GM23248 (cell line): ENCODE measurements around the gene ASB1. TPM values are rescaled to one million over a fixed set of nuclear protein-coding genes. Genes with fewer than 3 reads are reported as not detected.
"Not testable (repeated sequence)": the region's sequence is repeated elsewhere in the genome, so short reads cannot be mapped to it uniquely, and the experiment has no call there.

Source experiments
- DNase-seq: peaks from one replicate; pipeline ENCODE4 v3.0.0-alpha.2; 2015
- H2AFZ ChIP-seq: fragments of 200-600 bp; sonication (generic); 2 replicates; pipeline ENCODE4 v1.6.1; 2016; ENCODE audit warnings: antibody characterized with exemption
- H3F3A ChIP-seq: fragments of 200-600 bp; sonication (generic); 2 replicates; pipeline ENCODE4 v1.6.1; 2016; ENCODE audit warnings: mild to moderate bottlenecking, antibody characterized with exemption, mixed run types; ENCODE audit not compliant: insufficient read depth
- H3K27ac ChIP-seq: fragments of 200-600 bp; sonication (generic); 2 replicates; pipeline ENCODE4 v1.5.1; 2016; ENCODE audit warnings: mild to moderate bottlenecking
- H3K27me3 ChIP-seq: fragments of 200-600 bp; sonication (generic); replicated peaks from 2 replicates; pipeline ENCODE4 v1.6.1; 2016; ENCODE audit warnings: mild to moderate bottlenecking; ENCODE audit not compliant: insufficient read depth
- H3K36me3 ChIP-seq: fragments of 200-600 bp; sonication (generic); 2 replicates; pipeline ENCODE4 v1.6.1; 2016; ENCODE audit warnings: low read depth, mild to moderate bottlenecking
- H3K4me1 ChIP-seq: fragments of 200-600 bp; sonication (generic); 2 replicates; pipeline ENCODE4 v1.6.1; 2016; ENCODE audit warnings: mild to moderate bottlenecking; ENCODE audit not compliant: insufficient read depth
- H3K4me2 ChIP-seq: fragments of 200-600 bp; sonication (generic); one replicate; pipeline ENCODE4 v1.6.1; 2016; ENCODE audit warnings: mild to moderate bottlenecking; ENCODE audit not compliant: unreplicated experiment
- H3K4me3 ChIP-seq: fragments of 200-600 bp; sonication (generic); 2 replicates; pipeline ENCODE4 v1.5.1; 2016; ENCODE audit warnings: mild to moderate bottlenecking
- H3K79me2 ChIP-seq: fragments of 200-600 bp; sonication (generic); 2 replicates; pipeline ENCODE4 v1.6.1; 2016; ENCODE audit warnings: mild to moderate bottlenecking; ENCODE audit not compliant: insufficient read depth
- H3K9ac ChIP-seq: fragments of 200-600 bp; sonication (generic); 2 replicates; pipeline ENCODE4 v1.6.1; 2016; ENCODE audit warnings: mild to moderate bottlenecking
- H3K9me2 ChIP-seq: fragments of 200-600 bp; sonication (generic); 2 replicates; pipeline ENCODE4 v1.6.1; 2016; ENCODE audit warnings: mixed run types, mild to moderate bottlenecking, moderate library complexity; ENCODE audit not compliant: insufficient read depth
- H3K9me3 ChIP-seq: fragments of 200-600 bp; sonication (generic); one replicate; pipeline ENCODE4 v1.6.1; 2017; ENCODE audit warnings: low read depth
- H4K20me1 ChIP-seq: fragments of 200-600 bp; sonication (generic); 2 replicates; pipeline ENCODE4 v1.6.0; 2016; ENCODE audit not compliant: insufficient read depth
- EZH2 ChIP-seq: fragments of 200-600 bp; sonication (generic); IDR thresholded peaks from 2 replicates; pipeline ENCODE4 v1.6.1; 2018; ENCODE audit warnings: antibody characterized with exemption, mild to moderate bottlenecking; ENCODE audit not compliant: insufficient read depth, poor library complexity, severe bottlenecking
- EZH2phosphoT487 ChIP-seq: fragments of 200-600 bp; sonication (generic); IDR thresholded peaks from 2 replicates; pipeline ENCODE4 v1.6.1; 2018; ENCODE audit warnings: antibody characterized with exemption, moderate library complexity, mild to moderate bottlenecking, low read depth; ENCODE audit not compliant: insufficient read depth
- WGBS, 2 experiments: methylation state at CpG; one replicate each; pipeline ENCODE4 v1.1.6; 2015 to 2017; ENCODE audit warnings: low lambda C conversion rate in 2 of 2, low coverage in 1 of 2; ENCODE audit errors: missing lambda C conversion rate in 2 of 2; 5-methylcytosine and 5-hydroxymethylcytosine counted together
- in situ Hi-C: fragments of 300-500 bp; cut with MboI; formaldehyde crosslinking; loops from 2 replicates; pipeline ENCODE4 v1.15.0; 2020
- polyA plus RNA-seq: library from polyadenylated mRNA; unstranded; fragments of >200 nt; fragmentation: Nextera tagmentation; extraction: Ambion mirVana; gene quantifications from 2 replicates; pipeline ENCODE4 v1.2.1, GENCODE V29; 2016
- total RNA-seq: library from RNA; depleted of rRNA; stranded (reverse); fragments of >200 nt; shearing (Covaris generic); gene quantifications from 2 replicates; pipeline ENCODE4 v1.2.3, GENCODE V29; 2014

The ASB1 gene
- total and polyA plus RNA-seq, 2 experiments from 2014 or later = 35.3 to 35.5 TPM

GRCh38 chr2:238404406-238405216, 22.1 kb upstream of the ASB1 start:
- Histone ChIP-seq H4K20me1 (no peaks in the 10 kb centered on the region), H3K27me3 (no peaks in the 10 kb centered on the region), H3K36me3 (no peaks in the 10 kb centered on the region), H2AFZ (no peak overlapping the region), H3K79me2 (no peaks in the 10 kb centered on the region), H3K9me2 (no peaks in the 10 kb centered on the region), H3F3A (peaks cover 5% of the 10 kb centered on the region; the same call in 1 of the 2 replicates), H3K27ac (no peak overlapping the region), H3K4me1 (no peaks in the 10 kb centered on the region), H3K4me2 (no peak overlapping the region), H3K9ac (no peak overlapping the region), H3K9me3 (no peaks in the 10 kb centered on the region), H3K4me3 (no peak overlapping the region)
- 88% methylated on average over 19 of the region's 19 CpGs for WGBS, 2 experiments
- DNase-seq = no peak
- in situ Hi-C loops = no loop called here
- TF ChIP-seq EZH2 = no peak
- TF ChIP-seq EZH2phosphoT487 = no peak

DNA sequence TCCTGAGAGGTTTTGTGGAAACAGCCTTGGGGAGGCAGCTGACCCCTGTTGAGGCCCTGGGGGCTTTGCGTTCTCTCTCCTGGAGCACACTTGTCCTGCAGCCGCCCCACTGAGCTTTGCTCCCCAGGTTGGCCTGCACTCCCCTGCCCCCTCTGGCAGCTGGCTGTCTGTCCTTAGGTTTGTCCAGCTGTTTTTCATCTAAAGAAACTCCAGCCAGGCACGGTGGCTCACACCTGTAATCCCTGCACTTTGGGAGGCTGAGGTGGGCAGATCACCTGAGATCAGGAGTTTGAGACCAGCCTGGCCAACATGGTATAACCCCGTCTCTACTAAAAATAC, 21.5 kb upstream of the ASB1 start:
- H3K4me2 ChIP-seq, H4K20me1 ChIP-seq, H3K9me2 ChIP-seq, H3K9me3 ChIP-seq, H3F3A ChIP-seq, in situ Hi-C loops, H3K4me3 ChIP-seq, DNase-seq, H3K4me1 ChIP-seq, H2AFZ ChIP-seq, H3K27me3 ChIP-seq, H3K9ac ChIP-seq, H3K27ac ChIP-seq, H3K36me3 ChIP-seq, H3K79me2 ChIP-seq: not testable (repeated sequence)
- 76 to 95% methylated on average over 3 to 4 of the region's 4 CpGs for WGBS, 2 experiments

GRCh38 chr2:238406221-238406997, 20.3 kb upstream of the ASB1 start:
- TF ChIP-seq EZH2phosphoT487 (no peak), EZH2 (no peak)
- Histone ChIP-seq H3K9me2 (no peaks in the 10 kb centered on the region), H3K27me3 (no peaks in the 10 kb centered on the region), H3K36me3 (no peaks in the 10 kb centered on the region), H4K20me1 (no peaks in the 10 kb centered on the region), H3K79me2 (no peaks in the 10 kb centered on the region), H3K4me1 (no peaks in the 10 kb centered on the region), H3K9ac (no peak overlapping the region), H3K27ac (no peak overlapping the region), H3K4me3 (no peak overlapping the region), H3K9me3 (no peaks in the 10 kb centered on the region), H3K4me2 (no peak overlapping the region), H2AFZ (no peak overlapping the region), H3F3A (no peaks in the 10 kb centered on the region)
- 85 to 91% methylated on average over 17 to 20 of the region's 20 CpGs for WGBS, 2 experiments
- no peak for DNase-seq
- in situ Hi-C loops = no loop called here

GRCh38 chr2:238406998-238407285, 19.8 kb upstream of the ASB1 start:
- no peak overlapping the region for H3K4me3 ChIP-seq
- H3K27me3 ChIP-seq = no peaks in the 10 kb centered on the region
- H3K9ac ChIP-seq = no peak overlapping the region
- no peaks in the 10 kb centered on the region for H3F3A ChIP-seq
- TF ChIP-seq EZH2phosphoT487 = no peak
- no peaks in the 10 kb centered on the region for H3K4me1 ChIP-seq
- no peaks in the 10 kb centered on the region for H3K36me3 ChIP-seq
- 79 to 80% methylated on average over 8 of the region's 8 CpGs for WGBS, 2 experiments
- no peak overlapping the region for H3K4me2 ChIP-seq
- DNase-seq = no peak
- no peak overlapping the region for H3K27ac ChIP-seq
- no peak overlapping the region for H2AFZ ChIP-seq
- no peaks in the 10 kb centered on the region for H3K9me3 ChIP-seq
- no peaks in the 10 kb centered on the region for H3K9me2 ChIP-seq
- in situ Hi-C loops = no loop called here
- no peaks in the 10 kb centered on the region for H4K20me1 ChIP-seq
- H3K79me2 ChIP-seq = no peaks in the 10 kb centered on the region
